Stimulated activated CD8-positive, alpha-beta memory T cell treated with anti-CD3 and anti-CD28 coated beads, Interleukin-12 subunit alpha, Interleukin-12 subunit beta, amount 100 ng/mL, for 24 hours (primary cell): ENCODE measurements around the gene C1orf52.
"Not testable (repeated sequence)": the region's sequence is repeated elsewhere in the genome, so short reads cannot be mapped to it uniquely, and the experiment has no call there.

Source experiments
- DNase-seq: peaks from one replicate; pipeline ENCODE4 v3.0.0-alpha.2; 2020; ENCODE audit errors: extremely low read depth

C1orf52 gene

DNA sequence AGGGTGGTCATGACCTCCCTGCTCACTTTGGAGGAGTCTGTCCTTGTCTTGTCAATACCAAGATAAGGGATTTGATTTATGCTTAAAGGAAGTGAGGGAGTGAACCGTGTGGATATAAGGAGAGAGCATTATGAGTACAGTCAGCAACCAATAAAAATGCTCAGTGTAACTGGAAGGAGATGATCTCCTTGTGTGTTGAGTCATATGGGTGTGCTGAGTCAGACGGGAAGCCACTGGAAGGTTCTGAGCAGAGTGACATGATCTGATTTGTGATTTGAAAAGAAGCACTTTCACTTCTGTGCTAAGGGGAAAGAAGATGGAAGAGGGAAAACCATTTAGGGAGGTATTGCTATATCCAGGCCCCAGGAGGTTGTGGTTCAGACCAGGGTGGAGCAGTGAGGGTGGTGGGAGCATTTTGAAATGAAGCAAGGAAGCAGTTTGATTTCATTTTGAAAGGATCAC is 19.4 kb upstream of the C1orf52 start:
- DNase-seq = no peak

- no peak for DNase-seq
These were observed 18.3 kb upstream of the C1orf52 start for GRCh38 chr1:85277802-85278201.

GRCh38 chr1:85276978-85277639 is 17.6 kb upstream of the C1orf52 start:
- DNase-seq = no peak

- DNase-seq = peak; percentile 93
These were observed 16.9 kb upstream of the C1orf52 start, which contains the start of gene BCL10 for GRCh38 chr1:85276215-85276977. Gene BCL10, minus strand, starts transcription at chr1:85276632. Its CDS starts 280 bp downstream, at chr1:85276352.

GRCh38 chr1:85275701-85276214 is 16.3 kb upstream of the C1orf52 start:
- DNase-seq = no peak

DNA sequence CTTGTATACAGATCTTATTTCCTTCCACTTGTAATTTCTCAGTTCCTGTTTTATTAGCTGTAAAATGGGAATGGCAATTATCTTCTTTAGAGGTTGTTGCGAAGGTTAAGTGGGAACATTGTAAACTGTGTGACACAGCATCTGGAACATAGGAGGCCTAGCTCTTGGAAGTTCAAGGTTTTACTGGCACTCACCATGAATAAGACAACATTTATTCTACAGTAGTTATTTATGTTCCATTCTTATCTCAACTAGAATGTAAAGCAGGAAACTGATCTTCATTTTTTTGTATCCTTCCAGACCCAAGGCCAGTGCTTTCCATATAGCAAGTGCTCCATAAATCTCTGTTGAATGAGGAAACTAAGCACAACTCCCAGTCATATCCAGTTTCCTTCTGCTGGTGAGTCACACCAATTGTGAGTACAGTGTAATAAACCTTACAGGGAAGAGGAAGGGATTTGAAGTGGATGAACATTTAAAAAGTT is 15.5 kb upstream of the C1orf52 start:
- no peak for DNase-seq

DNA sequence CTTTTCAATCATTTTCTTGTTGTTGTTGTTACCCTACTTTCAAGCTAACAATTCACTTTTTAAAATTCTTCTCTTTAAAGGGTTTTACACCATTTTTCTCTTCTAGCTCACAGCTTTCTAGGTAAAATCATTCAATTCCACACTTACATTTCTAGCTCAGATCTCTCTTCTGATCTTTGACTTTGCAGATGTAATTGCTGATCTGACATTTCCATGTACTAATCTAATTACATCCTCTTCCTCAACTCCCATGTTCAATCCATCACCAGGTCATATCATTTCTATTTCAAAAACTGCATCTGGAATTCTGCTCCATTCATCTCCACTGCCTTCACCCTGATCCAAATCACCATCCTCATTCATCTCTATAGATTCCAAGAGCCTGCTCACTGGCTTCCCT is 13.9 kb upstream of the C1orf52 start:
- no peak for DNase-seq

GRCh38 chr1:85268801-85269585 is 9.5 kb upstream of the C1orf52 start:
- DNase-seq = no peak

- DNase-seq = no peak
These were observed 7.9 kb upstream of the C1orf52 start for GRCh38 chr1:85267313-85267712.

DNA sequence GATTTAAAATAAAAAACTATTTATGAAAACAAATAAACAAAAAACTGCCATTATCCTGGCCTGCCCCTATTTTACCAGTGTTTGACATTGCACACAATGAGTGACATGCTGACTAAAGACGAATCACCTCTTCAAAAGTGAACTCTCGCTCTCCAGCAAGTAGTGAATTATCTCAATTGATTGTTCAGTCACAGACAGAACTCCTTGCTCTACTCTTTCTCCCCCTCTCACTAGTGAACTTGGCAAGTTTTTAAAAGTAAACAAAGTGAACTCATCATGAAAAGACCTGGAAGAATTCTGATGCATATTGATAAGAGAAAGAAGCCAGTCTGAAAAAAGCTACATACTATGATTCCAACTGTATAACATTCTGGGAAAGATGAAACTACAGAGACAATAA is 4.7 kb upstream of the C1orf52 start:
- no peak for DNase-seq

DNA sequence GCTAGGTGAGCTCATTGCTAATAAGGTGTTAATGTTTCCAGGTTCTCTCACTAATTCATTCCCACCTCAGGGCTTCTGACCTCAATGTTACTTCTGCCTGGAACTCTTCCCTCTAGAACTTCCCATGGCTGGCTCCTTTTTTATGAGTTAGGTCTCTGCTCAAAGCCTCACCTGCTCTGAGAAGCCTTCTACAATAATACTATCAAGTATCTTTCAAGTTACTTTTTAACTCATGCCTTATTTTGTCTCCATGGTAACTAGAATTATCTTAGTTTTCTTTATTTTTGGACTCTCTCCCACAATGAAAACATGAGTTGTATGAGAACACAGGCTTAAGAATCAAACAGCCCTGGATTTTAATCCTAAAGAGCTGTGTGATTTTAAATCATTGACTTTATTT is 3.5 kb upstream of the C1orf52 start:
- no peak for DNase-seq

DNA sequence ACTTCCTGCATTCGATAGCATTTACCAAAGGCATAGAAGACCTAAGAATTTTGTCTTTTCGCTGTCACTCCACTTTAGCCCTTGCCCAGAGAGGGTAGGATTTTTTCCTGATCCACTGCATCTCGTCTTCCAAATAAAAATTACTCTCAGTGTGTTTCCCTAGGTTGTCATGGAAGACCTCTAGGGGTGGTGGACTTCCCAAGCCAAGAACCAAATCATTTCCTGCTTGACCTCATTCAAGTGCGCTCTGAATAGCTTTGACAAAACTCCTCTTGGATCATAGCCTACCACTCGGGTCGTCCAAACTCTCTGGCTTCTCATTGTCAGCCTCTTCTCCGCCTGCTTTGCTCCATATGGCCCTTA is 431 bp upstream of the C1orf52 start:
- DNase-seq = no peak

DNA sequence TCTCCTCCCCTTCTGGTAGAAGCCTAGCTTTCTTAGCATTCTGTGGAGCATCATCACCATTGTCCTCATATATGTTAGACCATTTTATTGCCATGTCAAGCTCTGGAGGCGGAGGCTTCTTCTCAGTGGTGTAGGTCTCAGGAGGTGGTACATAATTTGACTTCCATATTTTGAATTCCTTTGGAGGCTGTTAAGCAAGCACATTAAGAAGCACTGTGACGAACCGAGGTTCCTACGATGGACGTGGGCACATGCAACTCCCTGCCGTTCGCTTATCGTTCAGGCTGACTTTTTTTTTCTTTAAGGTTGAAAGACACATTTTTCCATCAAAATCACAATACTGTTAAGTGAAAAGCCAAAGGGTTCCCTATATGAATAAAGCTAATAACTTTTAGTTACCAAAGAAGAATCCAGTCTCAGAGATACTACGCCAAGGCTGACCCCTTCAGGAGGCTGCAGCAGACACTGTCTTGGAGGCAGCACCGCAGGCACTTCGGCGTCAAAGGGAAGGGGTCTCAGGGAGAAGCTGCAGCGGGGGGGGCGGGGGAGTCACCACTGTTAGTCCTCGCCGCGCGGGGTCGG is 835 bp downstream of the C1orf52 start:
- DNase-seq = no peak

GRCh38 chr1:85249042-85249441 is 10.4 kb downstream of the C1orf52 start:
- not testable (repeated sequence) for DNase-seq

GRCh38 chr1:85245891-85246290 is 13.6 kb downstream of the C1orf52 start:
- DNase-seq = no peak

DNA sequence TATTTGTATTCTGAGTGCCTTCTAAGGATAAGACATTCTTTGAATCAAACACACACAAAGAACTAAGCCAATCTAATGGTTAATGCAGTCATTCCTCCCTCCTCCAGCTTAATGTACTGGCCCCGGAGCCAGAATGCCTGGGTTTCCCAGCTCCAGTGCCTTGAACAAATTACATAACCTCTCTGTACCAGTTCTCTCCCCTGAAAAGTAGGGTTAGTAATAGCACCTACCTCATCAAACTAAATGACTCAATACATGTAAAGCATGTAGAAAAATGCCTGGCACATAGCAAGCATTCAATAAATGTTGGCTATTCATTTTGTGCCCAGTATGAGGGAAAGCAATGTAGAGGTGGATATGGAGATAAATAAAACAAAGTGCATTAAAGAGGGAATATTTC is 14.0 kb downstream of the C1orf52 start:
- no peak for DNase-seq

DNA sequence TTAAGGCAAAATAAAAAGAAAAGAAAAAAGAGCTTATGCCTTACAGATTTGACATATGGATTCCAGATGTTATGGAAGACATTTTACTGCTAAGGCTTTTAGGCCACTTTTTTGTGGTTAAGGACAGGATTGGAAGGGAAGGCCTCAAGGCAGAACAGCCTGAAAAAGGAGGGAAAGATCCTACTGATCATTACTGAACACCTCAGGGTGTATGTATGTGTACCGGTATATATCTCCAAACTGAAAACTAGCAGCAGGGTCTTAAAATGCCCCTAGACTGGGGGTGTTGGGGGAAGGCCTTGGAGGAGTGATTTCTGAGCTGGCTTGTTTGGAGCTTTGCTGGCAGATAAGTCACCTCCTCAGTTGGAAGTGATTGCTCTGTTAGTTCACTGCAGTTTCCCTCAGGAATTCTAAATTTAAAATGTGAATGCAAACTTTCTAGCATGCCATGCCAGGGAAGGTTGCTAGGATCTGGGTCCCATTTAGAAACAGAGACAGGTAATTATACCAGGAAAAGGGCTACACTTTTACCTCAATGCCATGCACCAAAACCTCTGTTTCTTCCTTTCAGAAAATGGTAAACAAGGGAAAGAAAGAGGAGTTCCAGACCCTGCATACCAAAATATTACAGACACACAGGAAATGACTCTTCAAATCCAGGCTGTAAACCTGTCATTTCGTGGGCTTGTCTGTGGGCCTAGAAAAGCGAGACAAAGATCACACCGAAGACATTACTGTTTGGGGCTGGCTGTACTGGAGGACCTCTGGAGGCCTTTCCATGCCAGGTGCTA is 15.0 kb downstream of the C1orf52 start:
- no peak for DNase-seq

DNA sequence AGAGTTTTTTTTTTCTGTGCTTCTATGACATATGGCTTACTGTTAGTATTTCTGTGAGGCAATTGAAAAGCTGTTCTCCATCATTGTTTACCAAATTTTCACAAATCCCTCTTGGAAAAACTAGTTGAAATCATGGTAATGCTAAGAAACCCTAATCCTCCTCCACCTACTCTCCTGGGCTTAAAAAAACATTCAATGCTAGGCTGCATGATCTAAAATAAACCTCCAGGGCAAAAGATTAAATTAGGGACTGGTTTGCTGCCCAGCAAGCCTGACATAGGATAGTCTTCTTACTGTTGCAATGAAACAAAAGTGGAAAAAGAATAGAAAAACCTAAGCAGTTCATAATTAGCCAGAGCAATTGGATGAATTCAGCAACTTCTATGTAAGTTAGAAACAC is 16.1 kb downstream of the C1orf52 start:
- DNase-seq = no peak

DNA sequence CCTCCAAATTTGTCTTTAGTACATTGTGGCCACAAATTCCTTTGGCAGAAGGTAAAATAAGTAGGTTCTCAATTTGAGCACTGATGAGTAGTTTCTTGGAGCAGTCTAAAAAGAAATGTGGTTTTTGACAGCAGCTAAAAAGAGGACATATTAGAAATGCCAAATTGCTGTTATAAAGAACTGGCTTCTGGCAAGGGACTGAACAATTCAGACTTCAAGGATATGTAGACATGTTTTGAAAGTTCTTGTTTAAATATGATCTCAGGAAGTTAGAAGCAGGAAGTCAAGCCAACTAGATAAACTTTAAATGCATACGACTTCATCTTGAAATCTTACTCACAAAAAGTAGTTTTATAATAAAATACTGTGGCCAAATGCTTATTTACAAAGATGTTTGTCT is 18.8 kb downstream of the C1orf52 start:
- DNase-seq = no peak

- no peak for DNase-seq
These were observed 19.3 kb downstream of the C1orf52 start for GRCh38 chr1:85240174-85240601.

- no peak for DNase-seq
These were observed 21.8 kb downstream of the C1orf52 start for GRCh38 chr1:85237613-85238012.
